Mesothelial cell of epicardium (in vitro differentiated cells): ENCODE results near the gene MAK. TPM values are rescaled to one million over a fixed set of nuclear protein-coding genes. Genes with fewer than 3 reads are reported as not detected.
"Not testable (repeated sequence)": the region's sequence is repeated elsewhere in the genome, so short reads cannot be mapped to it uniquely, and the experiment has no call there.

ENCODE experiments used
- DNase-seq, 2 experiments: peaks; one replicate each; pipeline ENCODE4 v3.0.0; 2021; ENCODE audit warnings: low spot score in 2 of 2; ENCODE audit not compliant: unreplicated experiment in 2 of 2
- H3K27ac Mint-ChIP-seq: 2 replicates; pipeline ENCODE4 v1.8.0; 2021; ENCODE audit warnings: mixed read lengths
- H3K27me3 Mint-ChIP-seq: 2 replicates; pipeline ENCODE4 v1.8.0; 2021; ENCODE audit warnings: low read depth, mixed read lengths
- H3K36me3 Mint-ChIP-seq: 2 replicates; pipeline ENCODE4 v1.8.0; 2021; ENCODE audit warnings: mixed read lengths
- H3K4me1 Mint-ChIP-seq: 2 replicates; pipeline ENCODE4 v1.8.0; 2021; ENCODE audit warnings: mixed read lengths
- H3K4me3 Mint-ChIP-seq: 2 replicates; pipeline ENCODE4 v1.8.0; 2021; ENCODE audit warnings: mild to moderate bottlenecking, moderate library complexity, mixed read lengths
- H3K9me3 Mint-ChIP-seq: 2 replicates; pipeline ENCODE4 v1.8.0; 2021; ENCODE audit warnings: mixed read lengths
- total RNA-seq: library from RNA; stranded (reverse); gene quantifications from 3 replicates; pipeline ENCODE4 v1.2.1, GENCODE V29; 2021
- TF ChIP-seq, protein P1 (sequence below): fragments of 200-600 bp; sonication (generic); IDR thresholded peaks from one replicate; pipeline ENCODE4 v1.5.0; 2021; ENCODE audit warnings: antibody characterized with exemption; ENCODE audit not compliant: unreplicated experiment

MAK gene
- total RNA-seq, 1 donor from 2014 or later, result 0.25 TPM

- Mint-ChIP-seq H3K4me1 (peaks cover 27% of the 10 kb centered on the region), H3K36me3 (no peaks in the 10 kb centered on the region), H3K4me3 (peak within 1 kb of the TSS; percentile 96)
Observed at GRCh38 chr6:10747251-10747972, 90.9 kb downstream of the MAK start, which contains the start of gene TMEM14B. Gene TMEM14B (plus strand): TSS chr6:10747805. CDS start chr6:10749246, 1,441 bp downstream.

DNA sequence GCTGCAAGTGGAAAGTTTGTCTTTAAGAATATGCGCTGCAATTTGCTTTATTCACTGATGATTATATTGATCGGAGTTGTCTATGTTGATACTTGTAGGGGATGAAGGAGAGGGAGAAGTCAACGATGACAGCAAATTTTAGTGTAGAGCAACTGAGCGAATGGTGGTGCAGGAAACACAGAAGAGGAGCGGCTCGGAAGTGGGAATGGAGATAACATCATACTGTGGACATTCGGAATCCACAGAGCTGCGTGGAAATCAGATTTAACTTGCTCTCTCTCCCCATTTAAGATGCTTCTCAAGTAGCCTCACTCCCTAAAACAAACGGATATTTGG, 91.5 kb downstream of the MAK start:
- peak overlapping the region; percentile 97 for H3K27ac Mint-ChIP-seq

More at GRCh38 chr6:10747251-10747972, 90.9 kb downstream of the MAK start, which contains the start of gene TMEM14B:
- Mint-ChIP-seq H3K27me3 (no peaks in the 10 kb centered on the region), H3K9me3 (no peaks in the 10 kb centered on the region), H3K27ac (peak within 1 kb of the TSS; percentile 97)
- DNase-seq, result peak; percentile 99 to 100
- TF ChIP-seq, protein P1, sequence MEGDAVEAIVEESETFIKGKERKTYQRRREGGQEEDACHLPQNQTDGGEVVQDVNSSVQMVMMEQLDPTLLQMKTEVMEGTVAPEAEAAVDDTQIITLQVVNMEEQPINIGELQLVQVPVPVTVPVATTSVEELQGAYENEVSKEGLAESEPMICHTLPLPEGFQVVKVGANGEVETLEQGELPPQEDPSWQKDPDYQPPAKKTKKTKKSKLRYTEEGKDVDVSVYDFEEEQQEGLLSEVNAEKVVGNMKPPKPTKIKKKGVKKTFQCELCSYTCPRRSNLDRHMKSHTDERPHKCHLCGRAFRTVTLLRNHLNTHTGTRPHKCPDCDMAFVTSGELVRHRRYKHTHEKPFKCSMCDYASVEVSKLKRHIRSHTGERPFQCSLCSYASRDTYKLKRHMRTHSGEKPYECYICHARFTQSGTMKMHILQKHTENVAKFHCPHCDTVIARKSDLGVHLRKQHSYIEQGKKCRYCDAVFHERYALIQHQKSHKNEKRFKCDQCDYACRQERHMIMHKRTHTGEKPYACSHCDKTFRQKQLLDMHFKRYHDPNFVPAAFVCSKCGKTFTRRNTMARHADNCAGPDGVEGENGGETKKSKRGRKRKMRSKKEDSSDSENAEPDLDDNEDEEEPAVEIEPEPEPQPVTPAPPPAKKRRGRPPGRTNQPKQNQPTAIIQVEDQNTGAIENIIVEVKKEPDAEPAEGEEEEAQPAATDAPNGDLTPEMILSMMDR, result no peak

DNA sequence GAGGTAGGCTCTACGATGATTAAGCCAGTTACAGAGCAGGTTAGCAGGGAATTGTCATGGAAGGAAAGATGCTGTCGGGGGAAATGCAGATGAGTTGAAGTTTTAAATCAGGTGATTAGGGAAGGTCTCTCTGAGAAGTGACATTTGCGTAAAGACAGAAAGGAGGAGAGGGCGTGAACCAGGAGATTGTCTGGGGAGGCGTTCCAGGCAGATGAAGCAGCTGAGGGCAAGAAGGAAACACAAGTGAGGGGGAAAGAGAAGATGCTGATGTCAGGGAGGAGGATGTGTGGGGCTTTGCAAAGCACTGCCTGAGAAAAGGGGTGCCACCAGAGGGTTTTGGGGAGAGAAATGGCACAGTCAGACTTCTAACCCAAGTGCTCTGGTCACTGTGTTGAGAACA, 93.2 kb downstream of the MAK start:
- Mint-ChIP-seq H3K27me3 (no peaks in the 10 kb centered on the region), H3K9me3 (no peaks in the 10 kb centered on the region), H3K4me1 (peaks cover 23% of the 10 kb centered on the region), H3K36me3 (peaks cover 3% of the 10 kb centered on the region), H3K4me3 (no peak overlapping the region), H3K27ac (no peak overlapping the region)
- DNase-seq, result no peak
- TF ChIP-seq, protein P1, result no peak

More for the DNA sequence above, 91.5 kb downstream of the MAK start:
- peaks cover 27% of the 10 kb centered on the region for H3K4me1 Mint-ChIP-seq
- DNase-seq, result no peak
- TF ChIP-seq, protein P1, result no peak
- no peaks in the 10 kb centered on the region for H3K9me3 Mint-ChIP-seq
- H3K36me3 Mint-ChIP-seq, result no peaks in the 10 kb centered on the region
- H3K27me3 Mint-ChIP-seq, result no peaks in the 10 kb centered on the region
- H3K4me3 Mint-ChIP-seq, result peak overlapping the region; percentile 96

DNA sequence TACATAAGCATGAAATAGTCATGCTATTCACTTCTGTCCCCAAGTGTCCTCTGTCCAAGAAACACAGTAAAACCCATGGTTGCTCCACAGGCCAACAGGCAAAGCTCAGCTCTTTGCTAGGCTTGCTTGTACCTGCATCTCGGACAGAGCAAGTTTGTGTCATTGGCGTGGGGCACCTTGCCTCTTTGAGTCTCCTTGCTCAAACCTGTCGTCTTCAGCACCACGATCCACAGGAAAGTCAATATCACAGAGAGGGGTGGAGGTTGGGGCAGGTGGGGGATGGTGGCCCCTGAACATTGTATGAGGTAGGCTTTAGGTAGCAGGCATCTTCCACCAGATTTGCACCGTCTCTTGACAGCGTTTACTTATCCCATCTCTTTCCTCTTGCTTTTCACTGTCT, 94.8 kb downstream of the MAK start:
- H3K9me3 Mint-ChIP-seq, result no peaks in the 10 kb centered on the region
- H3K36me3 Mint-ChIP-seq, result peaks cover 5% of the 10 kb centered on the region
- H3K27ac Mint-ChIP-seq, result no peak overlapping the region
- H3K27me3 Mint-ChIP-seq, result no peaks in the 10 kb centered on the region
- TF ChIP-seq, protein P1, result no peak
- peaks cover 7% of the 10 kb centered on the region for H3K4me1 Mint-ChIP-seq
- no peak for DNase-seq
- no peak overlapping the region for H3K4me3 Mint-ChIP-seq

DNA sequence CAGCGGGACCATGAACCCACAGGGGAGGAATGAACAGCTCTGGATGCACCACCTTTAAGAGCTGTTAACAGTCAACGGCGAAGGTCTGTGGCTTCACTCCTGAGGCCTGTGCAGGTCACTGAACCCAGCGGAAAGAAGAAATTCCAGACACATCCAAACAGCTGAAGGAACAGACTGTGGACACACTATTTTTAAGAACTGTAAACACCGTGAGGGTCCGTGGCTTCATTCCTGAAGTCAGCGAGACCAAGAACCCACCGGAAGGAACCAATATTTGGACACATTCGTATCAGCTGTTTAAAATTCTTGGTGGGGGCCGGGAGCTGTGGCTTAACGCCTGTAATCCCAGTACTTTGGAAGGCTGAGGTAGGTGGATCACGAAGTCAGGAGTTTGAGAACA, 96.1 kb downstream of the MAK start:
- no peak for DNase-seq
- Mint-ChIP-seq H3K27ac (no peak overlapping the region), H3K4me3 (no peak overlapping the region), H3K4me1 (peaks cover 6% of the 10 kb centered on the region), H3K27me3 (no peaks in the 10 kb centered on the region), H3K9me3 (no peaks in the 10 kb centered on the region), H3K36me3 (peaks cover 5% of the 10 kb centered on the region)
- TF ChIP-seq, protein P1, result no peak

- DNase-seq, H3K27ac Mint-ChIP-seq, H3K9me3 Mint-ChIP-seq, H3K36me3 Mint-ChIP-seq, H3K4me1 Mint-ChIP-seq, H3K27me3 Mint-ChIP-seq, H3K4me3 Mint-ChIP-seq: not testable (repeated sequence)
Observed at GRCh38 chr6:10741643-10742042, 96.7 kb downstream of the MAK start.
